PC-3 (cell line): ENCODE measurements around the gene TMEM190. TPM values are rescaled to one million over a fixed set of nuclear protein-coding genes. Genes with fewer than 3 reads are reported as not detected.

Source experiments
- ATAC-seq: fragments of 200-7000 bp; cut with Tn5 transposase; 2 replicates; pipeline ENCODE4 v1.9.1; 2020; ENCODE audit warnings: mild to moderate bottlenecking, moderate library complexity
- BruUV-seq: library from RNA; stranded (reverse); fragments of 400-500 nt; replicated peaks from 2 replicates; lab custom pipeline; 2021; lab: Mats Ljungman, UMichigan
- CTCF ChIA-PET: fragments of 300-600 bp; sonication (Branson Sonifier 250); formaldehyde crosslinking; loops from one replicate; lab custom pipeline; 2022; ENCODE audit warnings: antibody characterized with exemption; lab: Charles Lee
- POLR2A ChIA-PET: fragments of 300-600 bp; sonication (Branson Sonifier 250); formaldehyde crosslinking; loops from one replicate; lab custom pipeline; 2022; ENCODE audit warnings: antibody characterized with exemption; ENCODE audit not compliant: unreplicated experiment; lab: Charles Lee
- DNase-seq: peaks from one replicate; pipeline ENCODE4 v3.0.0-alpha.2; 2015
- H2AFZ ChIP-seq: fragments of 300-600 bp; sonication (generic); 2 replicates; pipeline ENCODE4 v1.6.0; 2016; ENCODE audit warnings: antibody characterized with exemption, low read length
- H3F3A ChIP-seq: fragments of 300-600 bp; sonication (generic); one replicate; pipeline ENCODE4 v1.6.0; 2017; ENCODE audit warnings: antibody characterized with exemption, low read length, control low read depth, mild to moderate bottlenecking; ENCODE audit not compliant: unreplicated experiment
- H3K27ac ChIP-seq: fragments of 300-600 bp; sonication (generic); 2 replicates; pipeline ENCODE4 v1.5.1; 2016; ENCODE audit warnings: mild to moderate bottlenecking, low read length
- H3K27me3 ChIP-seq: fragments of 300-600 bp; sonication (generic); 2 replicates; pipeline ENCODE4 v1.6.1; 2016; ENCODE audit warnings: low read length, mixed read lengths
- H3K36me3 ChIP-seq: fragments of 300-600 bp; sonication (generic); 2 replicates; pipeline ENCODE4 v1.6.1; 2016; ENCODE audit warnings: low read depth, mixed run types, low read length, mixed read lengths
- H3K4me1 ChIP-seq: fragments of 300-600 bp; sonication (generic); 2 replicates; pipeline ENCODE4 v1.5.1; 2016; ENCODE audit warnings: low read length; ENCODE audit not compliant: insufficient read depth
- H3K4me2 ChIP-seq: fragments of 300-600 bp; sonication (generic); 2 replicates; pipeline ENCODE4 v1.6.0; 2016; ENCODE audit warnings: low read length
- H3K4me3 ChIP-seq: fragments of 300-600 bp; sonication (generic); 2 replicates; pipeline ENCODE4 v1.5.1; 2016; ENCODE audit warnings: mild to moderate bottlenecking, low read length, mixed read lengths
- H3K79me2 ChIP-seq: fragments of 300-600 bp; sonication (generic); 2 replicates; pipeline ENCODE4 v1.6.1; 2017; ENCODE audit warnings: low read length, mixed read lengths
- H3K9ac ChIP-seq: fragments of 300-600 bp; sonication (generic); 2 replicates; pipeline ENCODE4 v1.6.0; 2016; ENCODE audit warnings: mild to moderate bottlenecking, low read length
- H3K9me2 ChIP-seq: fragments of 300-600 bp; sonication (generic); replicated peaks from 2 replicates; pipeline ENCODE4 v1.6.1; 2016; ENCODE audit warnings: mixed run types, low read length, mixed read lengths
- H3K9me3 ChIP-seq: fragments of 300-600 bp; sonication (generic); 2 replicates; pipeline ENCODE4 v1.6.1; 2016; ENCODE audit warnings: low read length, mixed read lengths
- H4K20me1 ChIP-seq: fragments of 300-600 bp; sonication (generic); 2 replicates; pipeline ENCODE4 v1.6.1; 2016; ENCODE audit warnings: low read length, mixed read lengths
- EZH2 ChIP-seq: fragments of 300-600 bp; sonication (generic); IDR thresholded peaks from one replicate; pipeline ENCODE4 v1.6.1; 2017; ENCODE audit warnings: antibody characterized with exemption, mild to moderate bottlenecking, low read length; ENCODE audit not compliant: unreplicated experiment
- EZH2phosphoT487 ChIP-seq: fragments of 300-600 bp; sonication (generic); IDR thresholded peaks from 2 replicates; pipeline ENCODE4 v1.6.1; 2018; ENCODE audit warnings: mild to moderate bottlenecking, antibody characterized with exemption, low read length, borderline replicate concordance
- intact Hi-C: fragments of 100-400 bp; cut with micrococcal nuclease; formaldehyde crosslinking; loops from 2 replicates; pipeline ENCODE4 v1.9.0; 2023
- total RNA-seq: library from RNA; depleted of rRNA; stranded (reverse); fragments of >200 nt; gene quantifications from 2 replicates; pipeline ENCODE4 v1.2.3, GENCODE V29; 2014
- TF ChIP-seq, protein P1 (sequence below): fragments of 300-600 bp; sonication (generic); conservative IDR thresholded peaks from 2 replicates; pipeline ENCODE4 v1.5.1; 2017; ENCODE audit warnings: antibody characterized with exemption, low read depth, mild to moderate bottlenecking, low read length

The TMEM190 gene
- total RNA-seq, 1 experiment from 2014 or later: not detected

DNA sequence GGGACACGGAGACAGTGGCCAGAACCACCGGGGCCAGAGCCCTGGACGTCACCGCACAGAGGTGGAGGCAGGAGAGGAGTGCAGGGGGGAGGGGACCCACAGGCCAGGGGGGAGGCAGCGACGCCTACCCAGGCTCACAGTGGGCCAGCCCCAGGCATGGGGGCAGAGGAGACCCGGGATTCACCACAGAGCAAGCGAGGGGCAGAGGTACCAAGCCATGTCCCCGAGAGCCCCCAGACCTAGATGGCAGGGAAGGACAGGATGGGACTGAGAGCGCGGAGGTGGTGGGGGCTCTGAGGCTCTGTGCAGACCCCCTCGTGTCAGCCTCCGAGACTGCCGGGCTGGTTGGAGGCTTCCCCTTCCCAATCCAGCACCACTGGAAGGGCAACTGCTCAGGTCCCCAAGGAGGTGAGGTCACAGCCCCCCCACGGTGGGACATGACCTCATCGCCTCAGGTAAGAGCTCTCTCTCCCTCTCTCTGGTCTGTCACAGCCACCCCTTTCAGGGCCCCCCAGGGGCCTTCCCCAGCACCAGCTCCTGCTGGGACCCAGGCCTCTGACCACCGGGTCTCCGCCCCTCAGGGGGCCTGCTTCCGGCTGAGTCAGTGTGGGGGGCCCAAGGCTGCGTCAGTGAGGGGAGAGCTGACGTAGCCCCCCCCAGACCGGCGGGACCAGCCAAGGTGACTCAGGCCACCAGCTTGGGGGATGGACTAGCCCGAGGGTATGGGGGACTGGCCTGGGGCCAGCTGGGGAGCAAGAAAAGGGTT lies 4.1 kb upstream of the TMEM190 start:
- CTCF ChIA-PET: no interaction called here
- POLR2A ChIA-PET: interaction anchor here (0.6 kb wide), 1 partner anchor 34 kb away, joined by 3 read pairs; no protein-coding TSS in a partner anchor
- intact Hi-C loops: loop anchor here (5.0 kb wide), 1 partner anchor 70 kb away; no protein-coding TSS in a partner anchor
- Histone ChIP-seq H3K4me3 (no peak overlapping the region), H3K27ac (no peak overlapping the region), H3K4me1 (peaks cover 49% of the 10 kb centered on the region), H4K20me1 (no peaks in the 10 kb centered on the region), H3K9me3 (no peaks in the 10 kb centered on the region), H3K9me2 (no peaks in the 10 kb centered on the region), H3K9ac (no peak overlapping the region), H3F3A (peaks cover 5% of the 10 kb centered on the region), H3K27me3 (no peaks in the 10 kb centered on the region), H3K36me3 (no peaks in the 10 kb centered on the region), H3K4me2 (peak overlapping the region; percentile 25), H3K79me2 (no peaks in the 10 kb centered on the region), H2AFZ (no peak overlapping the region)
- ATAC-seq (no peak), DNase-seq (peak; percentile 57)
- no peak for TF ChIP-seq EZH2
- TF ChIP-seq EZH2phosphoT487: no peak
- TF ChIP-seq, protein P1, sequence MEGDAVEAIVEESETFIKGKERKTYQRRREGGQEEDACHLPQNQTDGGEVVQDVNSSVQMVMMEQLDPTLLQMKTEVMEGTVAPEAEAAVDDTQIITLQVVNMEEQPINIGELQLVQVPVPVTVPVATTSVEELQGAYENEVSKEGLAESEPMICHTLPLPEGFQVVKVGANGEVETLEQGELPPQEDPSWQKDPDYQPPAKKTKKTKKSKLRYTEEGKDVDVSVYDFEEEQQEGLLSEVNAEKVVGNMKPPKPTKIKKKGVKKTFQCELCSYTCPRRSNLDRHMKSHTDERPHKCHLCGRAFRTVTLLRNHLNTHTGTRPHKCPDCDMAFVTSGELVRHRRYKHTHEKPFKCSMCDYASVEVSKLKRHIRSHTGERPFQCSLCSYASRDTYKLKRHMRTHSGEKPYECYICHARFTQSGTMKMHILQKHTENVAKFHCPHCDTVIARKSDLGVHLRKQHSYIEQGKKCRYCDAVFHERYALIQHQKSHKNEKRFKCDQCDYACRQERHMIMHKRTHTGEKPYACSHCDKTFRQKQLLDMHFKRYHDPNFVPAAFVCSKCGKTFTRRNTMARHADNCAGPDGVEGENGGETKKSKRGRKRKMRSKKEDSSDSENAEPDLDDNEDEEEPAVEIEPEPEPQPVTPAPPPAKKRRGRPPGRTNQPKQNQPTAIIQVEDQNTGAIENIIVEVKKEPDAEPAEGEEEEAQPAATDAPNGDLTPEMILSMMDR: no peak
- no TSS peak for BruUV-seq

DNA sequence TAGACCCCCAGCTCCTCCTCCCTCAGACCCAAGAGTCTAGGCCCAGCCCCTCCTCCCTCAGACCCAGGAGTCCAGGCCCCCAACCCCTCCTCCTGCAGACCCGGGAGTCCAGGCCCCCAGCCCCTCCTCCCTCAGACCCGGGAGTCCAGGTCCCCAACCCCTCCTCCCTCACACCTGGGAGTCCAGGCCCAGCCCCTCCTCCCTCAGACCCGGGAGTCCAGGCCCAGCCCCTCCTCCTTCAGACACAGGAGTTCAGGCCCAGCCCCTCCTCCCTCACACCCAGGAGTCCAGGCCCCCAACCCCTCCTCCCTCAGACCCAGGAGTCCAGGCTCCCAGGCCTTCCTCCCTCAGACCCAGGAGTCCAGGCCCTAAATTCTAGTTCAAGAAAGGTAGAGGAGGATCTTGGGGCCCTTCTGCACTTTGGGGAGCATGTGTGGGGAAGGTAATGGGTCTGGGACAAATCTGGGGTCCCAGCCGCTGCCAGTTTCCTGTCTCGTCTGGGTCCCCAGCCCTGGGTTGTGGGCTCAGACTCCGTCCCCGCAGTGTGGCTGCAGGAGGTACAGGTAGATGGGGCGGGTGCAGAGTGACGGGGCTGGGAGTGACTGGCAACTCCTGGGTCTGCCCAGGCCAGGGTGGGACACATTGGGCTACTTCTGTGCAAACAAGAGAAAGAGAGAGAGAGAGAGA lies 3.2 kb upstream of the TMEM190 start:
- Histone ChIP-seq H3K9me3 (no peaks in the 10 kb centered on the region), H3K4me1 (peaks cover 49% of the 10 kb centered on the region), H3K4me3 (no peak overlapping the region), H3F3A (peaks cover 5% of the 10 kb centered on the region), H3K4me2 (peak overlapping the region; percentile 71), H3K36me3 (no peaks in the 10 kb centered on the region), H3K79me2 (no peaks in the 10 kb centered on the region), H3K27me3 (no peaks in the 10 kb centered on the region), H3K9ac (no peak overlapping the region), H4K20me1 (no peaks in the 10 kb centered on the region), H2AFZ (0 out of 2 replicates have a peak overlapping the region, but pooled peaks have one; percentile 17), H3K27ac (peak overlapping the region; percentile 6; the same call in 1 of the 2 replicates), H3K9me2 (no peaks in the 10 kb centered on the region)
- DNase-seq: no peak
- BruUV-seq: no TSS peak
- TF ChIP-seq EZH2phosphoT487 (no peak), EZH2 (no peak)
- TF ChIP-seq, protein P1: no peak
- intact Hi-C loops: loop anchor here (5.0 kb wide), 1 partner anchor 71 kb away; no protein-coding TSS in a partner anchor
- CTCF ChIA-PET: interaction anchor here (1.0 kb wide), 1 partner anchor 10 kb away, joined by 5 read pairs; no protein-coding TSS in a partner anchor
- POLR2A ChIA-PET: no interaction called here
- peak; percentile 1; the same call in 1 of the 2 replicates for ATAC-seq
